GM12892 (cell line): ENCODE results near the gene SHROOM2.

ENCODE experiments used
- DNase-seq: peaks from one replicate; pipeline ENCODE4 v3.0.0; 2011; ENCODE audit not compliant: insufficient read length
- FAIRE-seq: peaks from 2 replicates; lab custom pipeline; 2011; peaks lifted over from hg19 to GRCh38; lab: Jason Lieb, UNC
- POLR2A ChIP-seq: IDR thresholded peaks from 2 replicates; pipeline ENCODE4 v1.6.1; 2011; ENCODE audit warnings: low read depth, low read length, control low read depth
- POLR2AphosphoS5 ChIP-seq: IDR thresholded peaks from 2 replicates; pipeline ENCODE4 v1.6.1; 2011; ENCODE audit warnings: low read depth, low read length, control low read depth
- TAF1 ChIP-seq: IDR thresholded peaks from 2 replicates; pipeline ENCODE4 v1.6.1; 2011; ENCODE audit warnings: low read depth, mild to moderate bottlenecking, control low read depth, low read length, borderline replicate concordance

The SHROOM2 gene

DNA sequence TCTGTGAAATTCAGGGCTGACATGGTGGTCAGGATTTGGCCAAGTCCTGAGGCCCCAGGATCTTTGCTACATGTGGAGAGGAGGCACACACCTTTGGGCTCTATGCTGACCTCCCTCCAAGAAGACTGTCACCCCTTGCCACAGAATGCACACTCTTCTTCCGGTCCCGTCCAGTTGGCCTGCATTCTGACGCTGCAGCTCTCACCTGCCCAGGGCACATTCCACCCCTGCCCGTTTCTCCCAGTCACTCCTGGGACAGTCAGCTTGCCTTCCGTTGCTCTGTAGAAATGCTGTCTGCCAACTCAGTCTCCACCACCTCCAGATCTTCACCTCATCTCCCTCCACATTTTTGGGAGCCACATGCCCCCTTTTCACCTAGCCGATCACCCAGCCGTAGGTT, 76.7 kb downstream of the SHROOM2 start:
- DNase-seq = no peak
- FAIRE-seq = no peak

DNA sequence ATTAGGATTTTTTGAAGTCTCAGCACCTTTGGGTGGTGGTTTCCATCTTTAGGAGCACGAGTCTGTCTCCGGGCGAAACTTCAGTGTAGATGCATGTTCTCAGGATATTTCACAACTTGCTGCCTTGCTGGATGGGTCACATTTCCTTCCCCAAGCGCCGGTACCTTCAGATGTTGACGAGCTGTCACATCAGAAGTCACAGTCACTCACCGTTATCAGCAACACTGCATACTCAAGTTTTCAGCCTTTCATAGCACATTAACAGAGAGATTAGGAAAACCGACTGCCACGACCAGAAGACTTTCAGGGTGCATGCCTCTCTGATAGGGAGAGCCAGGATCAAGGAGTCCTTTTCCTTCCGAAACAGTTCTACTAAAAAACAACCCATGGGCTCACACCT, 77.8 kb downstream of the SHROOM2 start:
- FAIRE-seq = no peak
- no peak for TF ChIP-seq POLR2A
- no peak for TF ChIP-seq TAF1
- no peak for TF ChIP-seq POLR2AphosphoS5

More for the DNA sequence above, 76.7 kb downstream of the SHROOM2 start:
- TF ChIP-seq POLR2AphosphoS5 = no peak
- no peak for TF ChIP-seq POLR2A
- no peak for TF ChIP-seq TAF1

DNA sequence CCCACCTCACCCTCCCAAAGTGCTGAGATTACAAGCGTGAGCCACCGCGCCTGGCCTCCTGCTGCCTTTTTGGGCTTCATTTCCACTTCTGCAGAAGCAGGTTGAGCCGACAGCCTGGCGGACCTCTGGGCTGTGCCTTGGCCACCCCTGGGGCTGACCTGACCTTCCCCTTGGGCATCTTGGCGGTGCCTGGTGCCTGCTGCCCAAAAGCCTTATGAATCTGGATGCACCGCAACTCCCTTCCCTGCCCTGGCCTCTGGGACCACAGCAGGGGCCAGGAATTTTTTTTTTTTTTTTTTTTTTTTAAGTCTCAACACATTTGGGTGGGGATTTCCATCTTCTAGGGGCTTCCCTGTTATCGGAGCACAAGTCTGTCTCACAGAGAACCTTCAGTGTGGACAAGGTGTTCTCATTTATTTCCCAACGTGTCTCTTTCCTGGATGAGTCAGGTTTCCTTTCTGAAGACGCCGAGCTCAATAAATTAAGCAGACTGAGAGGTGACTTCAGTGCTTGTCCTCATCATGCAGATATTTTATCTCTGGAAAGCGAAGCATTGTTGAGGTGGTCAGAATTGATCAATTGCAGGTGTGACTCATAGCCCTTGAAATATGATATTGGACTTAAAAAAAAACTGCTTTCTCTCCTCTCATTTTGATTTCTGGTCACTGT, 79.7 kb downstream of the SHROOM2 start:
- no peak for TF ChIP-seq POLR2AphosphoS5
- TF ChIP-seq POLR2A = no peak
- no peak for TF ChIP-seq TAF1
- DNase-seq (no peak), FAIRE-seq (no peak)

More for the DNA sequence above, 77.8 kb downstream of the SHROOM2 start:
- no peak for DNase-seq

- no peak for DNase-seq
- no peak for TF ChIP-seq POLR2AphosphoS5
- TF ChIP-seq TAF1 = no peak
- no peak for TF ChIP-seq POLR2A
- no peak for FAIRE-seq
Measured at GRCh38 chrX:9866633-9867032, 80.4 kb downstream of the SHROOM2 start.

DNA sequence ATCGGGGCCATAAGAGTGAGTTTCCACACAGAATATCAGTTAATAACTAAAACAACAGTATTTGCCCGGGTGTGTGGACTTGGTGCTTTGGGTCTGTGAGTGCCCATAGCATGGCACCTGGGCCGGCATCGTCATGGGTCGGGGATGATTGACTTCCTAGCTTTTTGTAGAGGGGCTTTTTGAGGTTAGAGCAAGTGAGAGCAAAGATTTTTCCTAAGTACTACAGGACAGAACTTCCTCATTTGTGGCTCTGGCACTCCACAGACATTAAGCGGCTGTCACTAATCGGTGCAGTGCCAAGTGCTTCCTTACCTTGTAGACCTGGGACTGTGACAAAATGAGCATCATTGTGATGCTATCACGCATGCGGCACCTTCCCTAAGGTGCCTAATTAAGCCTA, 81.0 kb downstream of the SHROOM2 start:
- FAIRE-seq (no peak), DNase-seq (no peak)
- no peak for TF ChIP-seq POLR2AphosphoS5
- TF ChIP-seq TAF1 = no peak
- no peak for TF ChIP-seq POLR2A

DNA sequence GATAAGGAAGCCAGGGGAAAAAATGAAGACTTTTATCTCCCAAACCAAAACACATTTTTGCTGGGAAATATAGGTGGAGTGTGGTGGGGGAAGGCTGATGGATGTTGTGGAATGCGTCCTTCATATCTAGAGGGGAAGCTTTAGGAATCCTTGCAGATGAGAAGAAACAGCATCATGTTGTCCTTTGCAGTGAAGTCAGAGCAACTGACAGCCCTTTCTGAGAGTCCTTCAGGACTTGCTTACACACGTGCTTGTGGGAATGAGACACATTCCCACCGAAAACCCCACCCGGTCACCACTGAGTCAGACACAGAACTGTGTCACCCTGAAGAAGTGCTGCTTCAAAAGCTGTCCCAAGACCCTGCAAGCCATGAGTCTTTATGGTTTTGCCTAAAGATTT, 81.5 kb downstream of the SHROOM2 start:
- FAIRE-seq = no peak
- no peak for DNase-seq
- TF ChIP-seq TAF1 = no peak
- no peak for TF ChIP-seq POLR2A
- no peak for TF ChIP-seq POLR2AphosphoS5

DNA sequence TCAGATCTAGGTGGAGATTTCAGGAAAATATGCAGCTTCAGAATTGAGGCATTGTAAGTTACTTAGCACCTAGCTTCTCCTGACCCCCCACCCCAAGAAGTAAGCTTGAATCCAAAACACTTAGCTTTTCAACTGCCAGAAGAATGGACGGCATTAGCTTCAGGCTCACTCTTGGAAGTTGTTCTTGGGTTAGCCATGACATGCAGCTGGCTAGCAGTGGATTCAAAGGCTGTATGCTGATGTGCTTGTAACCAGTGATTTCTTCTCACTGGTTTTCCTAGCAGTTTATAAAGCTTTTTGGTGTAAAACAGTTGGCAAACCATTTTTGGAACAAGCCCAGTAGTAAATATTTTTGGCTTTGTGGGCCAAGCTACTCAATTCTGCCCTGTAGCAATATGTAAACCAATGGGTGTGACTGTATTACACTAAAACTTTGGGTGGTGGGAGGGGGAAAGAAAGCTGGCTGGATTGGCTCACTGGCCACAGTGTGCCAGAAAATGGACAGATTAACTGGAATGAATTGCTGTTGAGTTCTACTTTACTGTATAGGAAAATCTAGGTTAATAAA, 85.6 kb downstream of the SHROOM2 start:
- no peak for DNase-seq
- no peak for FAIRE-seq

DNA sequence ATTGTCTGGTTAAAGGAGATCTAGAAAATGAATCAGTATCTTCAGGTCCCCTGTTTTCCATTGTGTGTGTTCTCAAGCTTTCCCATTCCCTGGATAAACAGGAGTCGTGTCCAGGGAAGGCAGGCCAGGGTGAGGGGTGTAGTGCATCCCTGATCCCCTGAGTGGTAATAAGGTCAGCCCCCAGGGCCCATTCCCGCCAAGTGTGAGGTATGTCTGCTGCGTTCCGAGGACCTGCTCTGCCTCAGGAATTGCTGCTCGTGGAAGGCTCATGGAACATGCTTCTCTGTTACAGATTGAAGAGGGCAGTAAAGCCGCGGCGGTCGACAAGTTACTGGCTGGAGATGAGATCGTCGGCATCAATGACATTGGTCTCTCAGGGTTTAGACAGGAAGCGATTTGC, 87.1 kb downstream of the SHROOM2 start:
- FAIRE-seq (no peak), DNase-seq (no peak)
- no peak for TF ChIP-seq POLR2AphosphoS5
- TF ChIP-seq TAF1 = no peak
- no peak for TF ChIP-seq POLR2A

More for the DNA sequence above, 85.6 kb downstream of the SHROOM2 start:
- TF ChIP-seq POLR2AphosphoS5 (no peak), POLR2A (no peak), TAF1 (no peak)

GRCh38 chrX:9873952-9874351, 87.7 kb downstream of the SHROOM2 start:
- FAIRE-seq = peak; percentile 78
- TF ChIP-seq POLR2AphosphoS5 = no peak
- TF ChIP-seq TAF1 = no peak
- TF ChIP-seq POLR2A = no peak
- peak; percentile 36 for DNase-seq

DNA sequence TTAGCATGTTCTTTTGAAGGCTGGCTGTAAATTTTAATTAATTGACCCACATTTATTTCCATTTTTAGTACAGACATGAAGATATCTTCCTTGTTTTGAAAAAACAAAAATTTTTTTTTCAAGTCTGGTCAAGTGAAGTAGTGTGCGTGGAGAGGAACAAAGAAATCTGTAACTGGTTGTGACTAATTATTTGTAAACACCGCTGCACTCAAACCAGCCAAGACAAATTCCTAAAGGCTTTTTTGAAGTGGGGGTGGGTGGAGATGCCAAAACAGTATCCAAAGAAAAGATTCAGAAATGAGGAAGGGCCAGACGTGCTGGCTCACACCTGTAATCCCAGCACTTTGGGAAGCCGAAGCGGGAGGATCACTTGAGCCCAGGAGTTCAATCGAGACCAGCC, 88.3 kb downstream of the SHROOM2 start:
- TF ChIP-seq POLR2A = no peak
- TF ChIP-seq POLR2AphosphoS5 = no peak
- TF ChIP-seq TAF1 = no peak
- FAIRE-seq (no peak), DNase-seq (no peak)

GRCh38 chrX:9875801-9876200, 89.6 kb downstream of the SHROOM2 start:
- TF ChIP-seq TAF1 = no peak
- no peak for TF ChIP-seq POLR2A
- TF ChIP-seq POLR2AphosphoS5 = no peak
- DNase-seq (no peak), FAIRE-seq (no peak)

DNA sequence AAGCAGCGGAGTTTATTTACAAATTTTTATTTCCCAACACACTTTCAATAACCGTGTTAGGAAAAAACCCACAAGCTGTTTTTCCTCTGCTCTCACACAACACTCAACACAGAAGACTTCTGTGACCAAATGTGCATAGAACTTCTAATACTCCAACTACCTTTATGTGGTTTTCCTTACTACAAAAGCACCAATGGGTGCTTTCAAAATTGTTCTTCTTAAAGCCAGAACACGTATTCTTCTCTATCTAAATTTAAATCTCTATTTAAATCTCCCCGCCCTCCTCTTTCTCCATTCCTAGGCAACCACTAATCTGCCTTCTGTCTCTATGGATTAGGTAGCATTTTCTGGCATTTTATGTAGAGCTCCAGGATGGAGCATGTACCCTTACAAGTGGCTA, 90.0 kb downstream of the SHROOM2 start:
- DNase-seq (no peak), FAIRE-seq (no peak)
- TF ChIP-seq POLR2A (no peak), TAF1 (no peak), POLR2AphosphoS5 (no peak)
